DND-41 (cell line): ENCODE results near the gene PDLIM5.

Source experiments
- EZH2 ChIP-seq: IDR thresholded peaks from 3 replicates; pipeline ENCODE4 v1.6.1; 2012; ENCODE audit warnings: borderline replicate concordance, low read depth, mild to moderate bottlenecking, moderate library complexity, low read length, inconsistent platforms; ENCODE audit not compliant: severe bottlenecking
- TF ChIP-seq, protein P1 (sequence below): IDR thresholded peaks from 2 replicates; pipeline ENCODE4 v1.5.1; 2012; ENCODE audit warnings: borderline replicate concordance, low read length, moderate library complexity, mild to moderate bottlenecking; ENCODE audit not compliant: poor library complexity, severe bottlenecking; ENCODE audit errors: extremely low read depth

DNA sequence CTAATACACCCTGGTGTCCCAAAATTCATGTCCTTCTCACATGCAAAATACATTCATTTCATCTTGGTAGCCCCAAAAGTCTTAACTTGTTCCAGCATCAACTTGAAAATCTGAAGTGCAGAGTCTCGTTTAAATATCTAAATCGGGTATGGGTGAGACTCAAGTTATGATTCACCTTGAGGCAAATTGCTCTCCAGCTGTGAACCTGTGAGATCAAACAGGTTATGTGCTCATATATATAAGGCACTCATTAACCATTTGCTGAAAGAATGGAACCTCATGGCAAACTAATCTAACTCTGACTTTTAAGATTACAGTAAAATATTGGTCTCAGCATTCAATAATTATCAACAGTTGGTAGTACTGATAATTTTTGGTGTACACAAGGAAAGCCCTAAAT is 55.5 kb downstream of the PDLIM5 start:
- TF ChIP-seq, protein P1, sequence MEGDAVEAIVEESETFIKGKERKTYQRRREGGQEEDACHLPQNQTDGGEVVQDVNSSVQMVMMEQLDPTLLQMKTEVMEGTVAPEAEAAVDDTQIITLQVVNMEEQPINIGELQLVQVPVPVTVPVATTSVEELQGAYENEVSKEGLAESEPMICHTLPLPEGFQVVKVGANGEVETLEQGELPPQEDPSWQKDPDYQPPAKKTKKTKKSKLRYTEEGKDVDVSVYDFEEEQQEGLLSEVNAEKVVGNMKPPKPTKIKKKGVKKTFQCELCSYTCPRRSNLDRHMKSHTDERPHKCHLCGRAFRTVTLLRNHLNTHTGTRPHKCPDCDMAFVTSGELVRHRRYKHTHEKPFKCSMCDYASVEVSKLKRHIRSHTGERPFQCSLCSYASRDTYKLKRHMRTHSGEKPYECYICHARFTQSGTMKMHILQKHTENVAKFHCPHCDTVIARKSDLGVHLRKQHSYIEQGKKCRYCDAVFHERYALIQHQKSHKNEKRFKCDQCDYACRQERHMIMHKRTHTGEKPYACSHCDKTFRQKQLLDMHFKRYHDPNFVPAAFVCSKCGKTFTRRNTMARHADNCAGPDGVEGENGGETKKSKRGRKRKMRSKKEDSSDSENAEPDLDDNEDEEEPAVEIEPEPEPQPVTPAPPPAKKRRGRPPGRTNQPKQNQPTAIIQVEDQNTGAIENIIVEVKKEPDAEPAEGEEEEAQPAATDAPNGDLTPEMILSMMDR = no peak
- TF ChIP-seq EZH2 = no peak
